ENCODE results near the gene SGSM1. TPM values are rescaled to one million over a fixed set of nuclear protein-coding genes. Genes with fewer than 3 reads are reported as not detected.

Gene SGSM1
- total and polyA plus RNA-seq, 2 of the 4 experiments (the other 2 are of a cell fraction), result not detected

- no peak overlapping the region for H2BK5ac ChIP-seq (ENCODE audit: low read depth, low read length, poor library complexity, severe bottlenecking)
- H3K27ac ChIP-seq (ENCODE audit: insufficient read depth, low read length), result no peak overlapping the region
- H3K79me1 ChIP-seq (ENCODE audit: low read depth in 1 of 2, low read length in 2 of 2), result no peaks in the 10 kb centered on the region
- no peak overlapping the region for H2BK120ac ChIP-seq (ENCODE audit: low read depth, low read length)
- H2AK9ac ChIP-seq (replicated peaks; ENCODE audit: low read depth, low read length, poor library complexity), result no peak overlapping the region
- H2BK15ac ChIP-seq (ENCODE audit: low read depth, low read length), result no peak overlapping the region
- no peak overlapping the region for H2AK5ac ChIP-seq (ENCODE audit: low read depth, low read length)
- no peak overlapping the region for H3K56ac ChIP-seq (ENCODE audit: extremely low read depth, insufficient read depth, low read length)
- 54% methylated on average over 2 of the region's 2 CpGs; no CpG with 5 or more reads in 1 of the 2 experiments for WGBS, 2 experiments (ENCODE audit: extremely low coverage in 2 of 2, insufficient read length in 1 of 2)
- DNase-seq (no peak), ATAC-seq (ENCODE audit: low read depth) (no peak)
- no peak overlapping the region for H3K14ac ChIP-seq (replicated peaks; ENCODE audit: low read depth, low read length)
- H3K9me3 ChIP-seq (ENCODE audit: control insufficient read depth, insufficient read depth, low read length), result no peaks in the 10 kb centered on the region
- CTCF ChIA-PET, result no interaction called here
- no peak overlapping the region for H3K23ac ChIP-seq (ENCODE audit: low read depth, low read length)
- no peak for TF ChIP-seq RCOR1 (IDR thresholded peaks at IDR 0.05; ENCODE audit: insufficient replicate concordance, low read length)
- no peak for TF ChIP-seq CTCF (conservative IDR thresholded peaks at IDR 0.05; ENCODE audit: low read depth, low read length)
- no peak for TF ChIP-seq NFE2L2 (IDR thresholded peaks at IDR 0.05; ENCODE audit: low read depth, low read length)
- no peak for TF ChIP-seq POLR2A (IDR thresholded peaks at IDR 0.05; ENCODE audit: low read depth, low read length)
- TF ChIP-seq USF2 (IDR thresholded peaks at IDR 0.05; ENCODE audit: low read depth, low read length), result no peak
- TF ChIP-seq FOS (IDR thresholded peaks at IDR 0.05; ENCODE audit: low read depth, low read length), result no peak
- no peak for TF ChIP-seq ELK1 (IDR thresholded peaks at IDR 0.05; ENCODE audit: borderline replicate concordance, low read depth, low read length)
- TF ChIP-seq SMC3 (IDR thresholded peaks at IDR 0.05; ENCODE audit: low read depth, low read length), result no peak
- no peak for TF ChIP-seq MAFK (IDR thresholded peaks at IDR 0.05; ENCODE audit: low read depth, low read length)
- TF ChIP-seq RAD21 (IDR thresholded peaks at IDR 0.05; ENCODE audit: low read length), result no peak
- TF ChIP-seq CEBPB (IDR thresholded peaks at IDR 0.05; ENCODE audit: low read depth, low read length), result no peak
- no peak for TF ChIP-seq MXI1 (IDR thresholded peaks at IDR 0.05; ENCODE audit: borderline replicate concordance, low read depth, low read length)
- no peak for TF ChIP-seq RFX5 (IDR thresholded peaks at IDR 0.05; ENCODE audit: low read depth, low read length)
- no peak for TF ChIP-seq MAZ (IDR thresholded peaks at IDR 0.05; ENCODE audit: borderline replicate concordance, low read depth, low read length)
- no peak for TF ChIP-seq BHLHE40 (IDR thresholded peaks at IDR 0.05; ENCODE audit: low read depth, low read length)
- TF ChIP-seq CHD1 (IDR thresholded peaks at IDR 0.05; ENCODE audit: low read depth, low read length), result no peak
- no peak overlapping the region for H3K18ac ChIP-seq (ENCODE audit: low read depth, low read length)
- dilution Hi-C loops (cut with HindIII; ENCODE audit: low sequenced_read_pairs, unreplicated experiment) (no loop called here), intact Hi-C loops (cut with micrococcal nuclease) (no loop called here), in situ Hi-C loops (cut with MboI; ENCODE audit: low sequenced_read_pairs) (no loop called here)
- POLR2A ChIA-PET (ENCODE audit: unreplicated experiment), result no interaction called here
- H3K4me1 ChIP-seq (ENCODE audit: control insufficient read depth, insufficient read depth, low read length), result no peaks in the 10 kb centered on the region
- H3K4me2 ChIP-seq (ENCODE audit: low read depth, low read length), result no peak overlapping the region
- no peak overlapping the region for H4K91ac ChIP-seq (ENCODE audit: insufficient read depth, low read depth, low read length)
- H3K36me3 ChIP-seq (ENCODE audit: control insufficient read depth, insufficient read depth, low read length), result no peaks in the 10 kb centered on the region
- H3K9ac ChIP-seq (ENCODE audit: low read depth, low read length), result no peak overlapping the region
- no TSS peak for BruUV-seq (replicated peaks)
- no peaks in the 10 kb centered on the region for H4K20me1 ChIP-seq (ENCODE audit: insufficient read depth, low read length)
- H3K27me3 ChIP-seq (ENCODE audit: control insufficient read depth, insufficient read depth, low read length), result no peaks in the 10 kb centered on the region; the same call in 1 of the 2 replicates
- no peak overlapping the region for H2AFZ ChIP-seq (replicated peaks; ENCODE audit: low read length, poor library complexity)
- no peak overlapping the region for H4K8ac ChIP-seq (ENCODE audit: low read depth in 2 of 2, low read length in 2 of 2)
- H2BK20ac ChIP-seq (ENCODE audit: low read depth, low read length), result no peak overlapping the region
- no peak overlapping the region for H3K4ac ChIP-seq (ENCODE audit: low read depth, low read length)
- no peak overlapping the region for H4K5ac ChIP-seq (ENCODE audit: low read depth, low read length)
- H3K9me1 ChIP-seq (ENCODE audit: insufficient read depth, low read length), result no peaks in the 10 kb centered on the region
- H3K4me3 ChIP-seq (ENCODE audit: insufficient read depth, low read depth, low read length), result no peak overlapping the region
Measured at GRCh38 chr22:24972369-24972768, 166.4 kb downstream of the SGSM1 start.

Measured in IMR-90 (cell line).